Esophagus squamous epithelium (tissue), 4 donors: Measurements from ENCODE around the gene ANKRD60.

Source experiments
- POLR2A ChIP-seq, 4 donors: fragments of 450-650 bp; IDR thresholded peaks; one replicate each; pipeline ENCODE4 v1.6.1; 2017; ENCODE audit warnings: antibody characterized with exemption in 4 of 4, mild to moderate bottlenecking in 4 of 4, moderate library complexity in 3 of 4
- TF ChIP-seq, protein P1 (sequence below), 6 experiments: fragments of 450-650 bp in 4 of 6; fragments of 200-600 bp in 2 of 6; sonication (generic) in 2 of 6; IDR thresholded peaks; one replicate each; pipeline ENCODE4 v1.5.1; 2016 to 2019; ENCODE audit warnings: antibody characterized with exemption in 6 of 6, mild to moderate bottlenecking in 4 of 6, moderate library complexity in 4 of 6

DNA sequence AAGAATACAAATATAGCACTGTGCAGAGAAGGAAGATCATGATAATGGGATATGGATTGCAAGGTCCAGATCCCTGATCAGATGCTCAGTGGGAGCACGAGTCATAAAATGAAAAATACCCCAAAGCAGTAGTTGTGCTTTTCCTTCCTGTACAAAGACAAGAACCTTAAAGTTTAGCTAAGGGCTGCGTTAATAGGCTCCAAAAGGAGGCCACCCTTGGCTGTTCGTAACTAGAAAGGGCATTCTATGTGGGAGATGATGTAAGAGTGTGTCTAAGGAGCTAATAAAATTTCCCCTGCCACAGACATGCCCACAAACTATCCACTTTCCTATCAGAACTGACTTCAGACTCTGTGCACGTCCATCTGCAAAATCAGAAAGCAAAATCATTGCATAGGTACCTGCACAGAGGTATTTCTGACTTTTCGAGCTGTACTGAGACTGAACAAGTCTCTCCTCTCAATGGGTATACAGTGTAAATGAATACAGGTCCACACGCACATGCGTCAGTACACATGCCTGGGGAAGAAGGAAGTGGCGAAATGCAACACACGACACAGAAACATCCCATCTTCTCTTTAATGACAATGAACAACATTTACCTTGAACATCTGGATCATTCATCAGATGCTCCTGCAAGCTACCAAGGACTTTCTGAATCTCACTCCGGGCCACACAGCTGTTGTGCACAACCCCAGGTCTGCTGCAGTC lies 16.9 kb upstream of the ANKRD60 start:
- TF ChIP-seq, protein P1, sequence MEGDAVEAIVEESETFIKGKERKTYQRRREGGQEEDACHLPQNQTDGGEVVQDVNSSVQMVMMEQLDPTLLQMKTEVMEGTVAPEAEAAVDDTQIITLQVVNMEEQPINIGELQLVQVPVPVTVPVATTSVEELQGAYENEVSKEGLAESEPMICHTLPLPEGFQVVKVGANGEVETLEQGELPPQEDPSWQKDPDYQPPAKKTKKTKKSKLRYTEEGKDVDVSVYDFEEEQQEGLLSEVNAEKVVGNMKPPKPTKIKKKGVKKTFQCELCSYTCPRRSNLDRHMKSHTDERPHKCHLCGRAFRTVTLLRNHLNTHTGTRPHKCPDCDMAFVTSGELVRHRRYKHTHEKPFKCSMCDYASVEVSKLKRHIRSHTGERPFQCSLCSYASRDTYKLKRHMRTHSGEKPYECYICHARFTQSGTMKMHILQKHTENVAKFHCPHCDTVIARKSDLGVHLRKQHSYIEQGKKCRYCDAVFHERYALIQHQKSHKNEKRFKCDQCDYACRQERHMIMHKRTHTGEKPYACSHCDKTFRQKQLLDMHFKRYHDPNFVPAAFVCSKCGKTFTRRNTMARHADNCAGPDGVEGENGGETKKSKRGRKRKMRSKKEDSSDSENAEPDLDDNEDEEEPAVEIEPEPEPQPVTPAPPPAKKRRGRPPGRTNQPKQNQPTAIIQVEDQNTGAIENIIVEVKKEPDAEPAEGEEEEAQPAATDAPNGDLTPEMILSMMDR (IDR thresholded peaks at IDR 0.05) = no peak
- TF ChIP-seq POLR2A (IDR thresholded peaks at IDR 0.05) = no peak
